ENCODE measurements around the gene IQSEC3.
"Not testable (repeated sequence)": the region's sequence is repeated elsewhere in the genome, so short reads cannot be mapped to it uniquely, and the experiment has no call there.

Gene IQSEC3

DNA sequence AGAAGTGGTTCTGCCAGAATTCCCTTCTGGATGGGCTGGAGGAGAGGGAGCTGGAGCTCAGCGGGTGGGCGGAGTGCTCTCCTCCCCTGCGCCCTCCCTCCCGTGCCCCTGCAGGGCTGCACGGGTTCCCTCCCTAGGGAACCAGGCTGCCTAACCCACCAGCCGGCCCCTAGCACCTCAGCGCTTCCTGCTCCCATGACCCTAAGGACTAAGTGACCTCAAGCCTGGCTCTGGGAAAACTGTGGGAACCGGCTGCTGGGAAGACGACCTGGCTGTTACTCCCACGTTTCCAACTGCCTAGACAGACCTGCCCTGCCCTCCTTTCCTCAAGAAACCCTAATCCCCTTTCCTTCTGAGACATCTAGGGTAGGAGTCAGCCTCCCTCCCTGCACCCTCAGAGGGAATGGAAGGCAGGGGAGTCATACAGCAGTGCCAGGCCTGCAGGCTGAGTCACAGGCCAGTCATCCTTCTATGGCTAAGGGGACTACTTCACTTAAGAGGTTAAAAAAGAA lies 115.9 kb downstream of the IQSEC3 start:
- H3K4me3 ChIP-seq (ENCODE audit: low read depth, low read length): peak overlapping the region; percentile 49; the same call in 1 of the 2 replicates
- H3K4me1 ChIP-seq (ENCODE audit: control insufficient read depth, insufficient read depth, low read length, unreplicated experiment): peaks cover 33% of the 10 kb centered on the region
- H3K27ac ChIP-seq (ENCODE audit: low read depth, low read length): peak overlapping the region; percentile 75
- H3K27me3 ChIP-seq (ENCODE audit: insufficient read depth, low read length): no peaks in the 10 kb centered on the region
- peak overlapping the region; percentile 69 for H2AFZ ChIP-seq (ENCODE audit: low read length, unreplicated experiment)
- H3K36me3 ChIP-seq (ENCODE audit: insufficient read depth, low read length): no peaks in the 10 kb centered on the region
- H3K79me2 ChIP-seq (ENCODE audit: control insufficient read depth, insufficient read depth, low read length, unreplicated experiment): no peaks in the 10 kb centered on the region

DNA sequence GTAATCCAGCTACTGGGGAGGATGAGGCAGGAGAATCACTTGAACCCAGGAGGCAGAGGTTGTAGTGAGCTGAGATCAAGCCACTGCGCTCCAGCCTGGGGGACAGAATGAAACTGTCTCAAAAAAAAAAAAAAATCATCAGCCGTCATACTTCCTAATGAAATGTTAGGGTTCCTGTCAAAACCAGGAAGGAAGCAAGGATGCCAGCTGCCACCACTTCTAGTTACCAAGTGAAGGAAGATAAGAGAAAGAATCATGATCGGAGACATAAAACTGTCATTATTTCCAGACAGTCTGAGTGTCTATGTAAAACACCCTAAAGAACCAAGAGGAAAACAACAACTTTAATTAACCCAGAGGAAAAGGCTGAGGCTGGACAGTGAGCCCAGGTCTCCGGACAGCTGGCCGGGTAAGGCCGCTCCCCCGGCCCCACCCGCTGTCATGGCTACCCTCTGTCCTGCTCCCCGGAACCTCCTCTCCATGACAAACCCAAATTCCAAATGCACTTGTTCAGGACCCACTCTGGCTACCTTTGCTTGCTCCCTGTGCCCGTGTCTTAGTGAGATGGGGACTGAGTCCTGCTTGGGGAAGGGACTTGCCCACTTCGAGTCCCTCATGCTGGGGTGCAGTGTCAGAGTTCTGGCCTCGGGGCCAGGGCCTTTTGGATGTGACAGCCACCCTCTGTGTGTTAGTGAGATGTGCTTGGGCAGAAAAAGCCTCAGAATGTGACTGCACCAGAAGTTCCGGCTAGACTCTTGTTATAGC lies 118.4 kb downstream of the IQSEC3 start:
- Histone ChIP-seq H3K79me2 (ENCODE audit: control insufficient read depth, insufficient read depth, low read length, unreplicated experiment) (no peaks in the 10 kb centered on the region), H3K36me3 (ENCODE audit: insufficient read depth, low read length) (no peaks in the 10 kb centered on the region), H3K4me1 (ENCODE audit: control insufficient read depth, insufficient read depth, low read length, unreplicated experiment) (peaks cover 18% of the 10 kb centered on the region), H3K4me3 (ENCODE audit: low read depth, low read length) (no peak overlapping the region), H3K27me3 (ENCODE audit: insufficient read depth, low read length) (no peaks in the 10 kb centered on the region), H3K27ac (ENCODE audit: low read depth, low read length) (no peak overlapping the region), H2AFZ (ENCODE audit: low read length, unreplicated experiment) (no peak overlapping the region)

DNA sequence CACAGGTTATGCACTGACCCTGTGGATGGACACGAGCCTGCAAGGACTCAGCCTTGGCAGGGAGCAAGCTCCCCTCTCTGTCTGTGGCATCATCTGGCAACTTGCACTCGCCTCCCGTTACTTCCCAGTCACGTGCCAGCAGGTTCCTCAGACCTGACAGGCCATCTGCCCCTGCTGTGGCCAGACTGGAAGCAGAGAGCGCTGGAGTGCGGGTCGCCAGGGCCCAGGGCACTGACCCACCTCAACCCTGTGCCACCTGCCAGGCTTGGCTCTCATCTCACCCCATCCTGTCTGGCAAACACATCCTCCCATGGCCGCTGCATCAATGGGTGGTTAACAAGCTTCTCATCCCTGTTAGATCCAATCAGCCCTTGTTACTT lies 119.0 kb downstream of the IQSEC3 start:
- no peaks in the 10 kb centered on the region for H3K36me3 ChIP-seq (ENCODE audit: insufficient read depth, low read length)
- no peak overlapping the region for H2AFZ ChIP-seq (ENCODE audit: low read length, unreplicated experiment)
- peaks cover 18% of the 10 kb centered on the region for H3K4me1 ChIP-seq (ENCODE audit: control insufficient read depth, insufficient read depth, low read length, unreplicated experiment)
- no peak overlapping the region for H3K4me3 ChIP-seq (ENCODE audit: low read depth, low read length)
- peaks cover 3% of the 10 kb centered on the region; the same call in 1 of the 2 replicates for H3K27me3 ChIP-seq (ENCODE audit: insufficient read depth, low read length)
- no peaks in the 10 kb centered on the region for H3K79me2 ChIP-seq (ENCODE audit: control insufficient read depth, insufficient read depth, low read length, unreplicated experiment)
- H3K27ac ChIP-seq (ENCODE audit: low read depth, low read length): no peak overlapping the region

DNA sequence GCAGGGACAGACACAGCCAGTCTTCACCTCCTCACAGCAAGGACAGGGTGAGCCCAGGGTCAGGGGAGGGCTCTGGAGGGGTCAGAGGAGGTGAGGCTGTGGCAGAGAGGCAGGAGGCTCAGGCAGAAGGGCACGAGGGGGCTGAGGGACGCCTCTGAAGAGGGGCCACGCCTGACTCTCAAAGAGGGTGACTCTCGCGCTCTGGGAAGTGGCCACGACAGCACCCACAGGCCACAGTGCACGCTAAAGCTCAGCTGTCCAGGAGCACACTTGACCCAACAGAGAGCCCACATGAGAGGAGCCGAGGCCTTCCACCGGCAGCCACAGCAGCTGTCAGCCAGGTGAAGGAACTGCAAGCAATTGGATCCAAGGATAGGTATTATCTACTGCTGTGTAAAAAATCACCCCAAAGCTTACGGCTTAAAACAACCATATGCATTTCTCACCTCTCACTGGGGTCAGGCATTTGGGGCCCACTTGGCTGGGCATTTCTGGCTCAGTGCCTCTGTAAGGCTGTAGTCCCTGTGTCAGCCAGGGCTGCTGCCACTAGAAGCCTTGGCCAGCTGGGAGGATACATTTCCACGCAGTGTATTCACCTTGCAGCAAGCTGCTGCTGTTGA lies 119.5 kb downstream of the IQSEC3 start:
- Histone ChIP-seq H3K27me3 (ENCODE audit: insufficient read depth, low read length) (peaks cover 8% of the 10 kb centered on the region), H3K4me1 (ENCODE audit: control insufficient read depth, insufficient read depth, low read length, unreplicated experiment) (peaks cover 18% of the 10 kb centered on the region), H3K36me3 (ENCODE audit: insufficient read depth, low read length) (no peaks in the 10 kb centered on the region), H3K27ac (ENCODE audit: low read depth, low read length) (no peak overlapping the region), H3K4me3 (ENCODE audit: low read depth, low read length) (no peak overlapping the region), H3K79me2 (ENCODE audit: control insufficient read depth, insufficient read depth, low read length, unreplicated experiment) (no peaks in the 10 kb centered on the region), H2AFZ (ENCODE audit: low read length, unreplicated experiment) (no peak overlapping the region)

DNA sequence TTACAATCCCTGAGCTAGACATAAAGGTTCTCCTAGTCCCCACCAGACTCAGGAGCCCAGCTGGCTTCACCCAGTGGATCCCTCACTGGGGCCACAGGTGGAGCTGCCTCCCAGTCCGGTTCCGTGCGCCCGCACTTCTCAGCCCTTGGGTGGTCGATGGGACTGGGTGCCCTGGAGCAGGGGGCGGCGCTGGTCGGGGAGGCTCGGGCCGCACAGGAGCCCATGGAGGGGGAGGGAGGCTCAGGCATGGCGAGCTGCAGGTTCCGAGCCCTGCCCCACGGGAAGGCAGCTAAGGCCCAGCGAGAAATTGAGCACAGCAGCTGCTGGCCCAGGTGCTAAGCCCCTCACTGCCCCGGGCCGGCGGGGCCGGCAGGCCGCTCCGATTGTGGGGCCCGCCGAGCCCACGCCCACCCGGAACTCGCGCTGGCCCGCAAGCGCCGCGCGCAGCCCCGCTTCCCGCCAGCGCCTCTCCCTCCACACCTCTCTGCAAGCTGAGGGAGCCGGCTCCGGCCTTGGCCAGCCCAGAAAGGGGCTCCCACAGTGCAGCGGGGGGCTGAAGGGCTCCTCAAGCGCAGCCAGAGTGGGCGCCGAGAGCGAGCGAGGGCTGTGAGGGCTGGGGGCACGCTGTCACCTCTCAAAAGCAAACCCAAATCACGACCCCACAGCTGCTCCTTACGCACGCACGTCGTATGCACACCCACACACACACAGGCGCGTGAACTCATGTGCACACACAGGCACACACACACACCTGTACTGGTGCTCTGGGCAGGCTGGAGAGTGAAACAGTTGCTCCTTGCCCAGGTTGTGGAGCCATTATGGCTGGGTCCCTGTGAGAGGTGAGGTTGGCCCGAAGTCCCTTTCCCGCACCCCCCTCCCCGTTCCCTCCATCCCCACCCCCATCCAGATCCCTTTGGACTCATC lies 121.7 kb downstream of the IQSEC3 start:
- peak overlapping the region; percentile 96 for H2AFZ ChIP-seq (ENCODE audit: low read length, unreplicated experiment)
- peak overlapping the region; percentile 75 for H3K4me3 ChIP-seq (ENCODE audit: low read depth, low read length)
- peaks cover 28% of the 10 kb centered on the region for H3K27me3 ChIP-seq (ENCODE audit: insufficient read depth, low read length)
- H3K27ac ChIP-seq (ENCODE audit: low read depth, low read length); H3K79me2 ChIP-seq (ENCODE audit: control insufficient read depth, insufficient read depth, low read length, unreplicated experiment); H3K36me3 ChIP-seq (ENCODE audit: insufficient read depth, low read length); H3K4me1 ChIP-seq (ENCODE audit: control insufficient read depth, insufficient read depth, low read length, unreplicated experiment): not testable (repeated sequence)

DNA sequence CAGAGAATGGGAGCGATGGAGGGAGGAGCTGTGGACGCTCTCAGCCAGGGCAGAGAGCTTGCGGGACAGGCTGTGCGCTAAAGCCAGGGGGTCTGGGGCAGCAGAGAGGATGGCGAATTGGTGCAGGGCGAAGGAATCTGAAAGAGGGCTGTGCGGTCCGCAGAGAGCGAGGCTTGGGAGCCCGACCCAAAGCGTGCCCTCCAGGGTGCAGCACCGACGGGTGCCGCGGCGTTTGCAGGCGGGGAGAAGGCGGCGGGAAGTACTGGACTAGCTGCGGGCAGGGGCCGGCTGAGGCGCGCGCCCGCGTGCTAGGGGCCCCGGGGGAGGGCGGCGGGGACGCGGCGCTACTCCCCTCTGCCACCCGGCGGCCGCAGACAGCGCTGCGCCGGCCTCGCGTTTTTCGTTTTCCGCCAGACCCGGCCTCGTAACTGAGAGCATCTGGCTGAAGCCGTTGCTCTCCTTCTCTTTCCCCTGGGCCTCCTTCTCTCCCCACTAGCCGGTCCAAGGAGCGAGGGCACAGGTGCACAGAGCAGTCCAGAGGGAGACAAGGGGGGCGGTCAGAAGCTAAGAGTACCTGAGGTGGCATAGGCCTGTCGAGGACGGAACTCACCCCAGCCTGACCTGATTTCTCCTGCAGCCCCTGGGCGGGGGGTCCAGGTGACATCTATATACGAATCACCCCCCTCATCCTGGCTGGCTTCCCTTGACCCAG lies 122.5 kb downstream of the IQSEC3 start:
- no peaks in the 10 kb centered on the region for H3K79me2 ChIP-seq (ENCODE audit: control insufficient read depth, insufficient read depth, low read length, unreplicated experiment)
- peak overlapping the region; percentile 96 for H2AFZ ChIP-seq (ENCODE audit: low read length, unreplicated experiment)
- peak overlapping the region; percentile 75 for H3K4me3 ChIP-seq (ENCODE audit: low read depth, low read length)

DNA sequence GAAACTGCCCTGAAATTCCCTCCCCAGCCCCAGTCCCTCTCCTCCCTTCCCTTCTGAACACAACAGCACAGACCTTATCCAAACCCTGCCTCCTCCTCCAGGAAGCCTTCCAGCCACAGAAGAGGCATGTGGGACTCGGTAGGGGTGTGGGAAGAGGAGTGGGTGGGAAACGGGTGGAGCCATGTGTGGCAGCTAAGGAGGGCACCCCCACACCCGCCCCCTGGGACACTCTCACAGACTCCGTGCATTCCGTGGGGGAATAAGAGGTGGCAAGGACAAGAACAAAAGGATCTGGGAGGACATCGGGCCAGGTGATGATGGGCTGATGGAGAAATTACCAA lies 123.0 kb downstream of the IQSEC3 start:
- H3K36me3 ChIP-seq (ENCODE audit: insufficient read depth, low read length): no peaks in the 10 kb centered on the region
- H2AFZ ChIP-seq (ENCODE audit: low read length, unreplicated experiment): no peak overlapping the region
- H3K4me3 ChIP-seq (ENCODE audit: low read depth, low read length): no peak overlapping the region
- H3K79me2 ChIP-seq (ENCODE audit: control insufficient read depth, insufficient read depth, low read length, unreplicated experiment): no peaks in the 10 kb centered on the region
- no peak overlapping the region for H3K27ac ChIP-seq (ENCODE audit: low read depth, low read length)
- H3K27me3 ChIP-seq (ENCODE audit: insufficient read depth, low read length): peaks cover 41% of the 10 kb centered on the region
- H3K4me1 ChIP-seq (ENCODE audit: control insufficient read depth, insufficient read depth, low read length, unreplicated experiment): no peaks in the 10 kb centered on the region

More for the DNA sequence above, 122.5 kb downstream of the IQSEC3 start:
- Histone ChIP-seq H3K27me3 (ENCODE audit: insufficient read depth, low read length) (peaks cover 36% of the 10 kb centered on the region), H3K27ac (ENCODE audit: low read depth, low read length) (no peak overlapping the region), H3K4me1 (ENCODE audit: control insufficient read depth, insufficient read depth, low read length, unreplicated experiment) (no peaks in the 10 kb centered on the region), H3K36me3 (ENCODE audit: insufficient read depth, low read length) (no peaks in the 10 kb centered on the region)

DNA sequence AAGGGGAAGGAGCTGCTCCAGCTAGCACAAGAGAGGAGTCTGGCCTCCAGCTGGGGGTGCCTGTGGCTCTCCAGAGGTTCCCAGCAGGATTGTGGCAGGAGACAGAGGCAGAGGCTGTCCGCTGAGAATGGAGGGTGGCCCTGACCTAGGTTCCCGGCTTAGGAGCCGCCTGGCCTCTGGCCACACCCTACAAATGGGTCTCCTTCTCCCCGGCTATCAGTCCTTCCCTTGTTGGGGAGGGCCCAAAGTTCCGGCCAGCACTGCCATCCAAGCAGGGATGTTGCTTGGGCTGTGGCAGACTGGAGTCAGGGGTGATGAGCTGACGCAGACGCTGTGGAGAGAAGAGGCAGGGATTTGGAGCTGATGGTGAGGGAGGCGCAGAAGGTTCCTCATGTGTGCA lies 124.3 kb downstream of the IQSEC3 start:
- Histone ChIP-seq H3K79me2 (ENCODE audit: control insufficient read depth, insufficient read depth, low read length, unreplicated experiment) (no peaks in the 10 kb centered on the region), H2AFZ (ENCODE audit: low read length, unreplicated experiment) (no peak overlapping the region), H3K4me1 (ENCODE audit: control insufficient read depth, insufficient read depth, low read length, unreplicated experiment) (no peaks in the 10 kb centered on the region), H3K27me3 (ENCODE audit: insufficient read depth, low read length) (peaks cover 54% of the 10 kb centered on the region), H3K36me3 (ENCODE audit: insufficient read depth, low read length) (no peaks in the 10 kb centered on the region), H3K4me3 (ENCODE audit: low read depth, low read length) (no peak overlapping the region), H3K27ac (ENCODE audit: low read depth, low read length) (no peak overlapping the region)

DNA sequence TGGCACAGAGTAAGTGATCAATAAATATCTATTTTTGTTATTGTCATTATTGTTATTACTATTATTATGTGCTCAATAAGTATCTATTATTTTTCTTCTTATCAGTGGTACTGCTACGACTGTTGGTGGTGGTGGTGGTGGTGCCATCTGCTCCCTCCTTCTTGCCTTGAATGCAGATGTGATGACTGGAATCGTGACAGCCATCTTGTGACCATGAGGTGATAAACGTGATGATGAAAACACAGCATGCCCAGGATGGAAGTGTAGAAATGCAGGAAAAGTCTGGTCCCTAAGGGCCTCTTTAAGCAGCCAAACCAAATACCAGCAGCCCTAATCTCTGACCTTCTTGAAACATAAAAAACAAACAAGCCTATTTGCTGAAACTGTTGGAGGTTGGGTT lies 125.0 kb downstream of the IQSEC3 start:
- Histone ChIP-seq H2AFZ (ENCODE audit: low read length, unreplicated experiment) (no peak overlapping the region), H3K27ac (ENCODE audit: low read depth, low read length) (no peak overlapping the region), H3K79me2 (ENCODE audit: control insufficient read depth, insufficient read depth, low read length, unreplicated experiment) (no peaks in the 10 kb centered on the region), H3K27me3 (ENCODE audit: insufficient read depth, low read length) (peaks cover 60% of the 10 kb centered on the region), H3K36me3 (ENCODE audit: insufficient read depth, low read length) (no peaks in the 10 kb centered on the region), H3K4me3 (ENCODE audit: low read depth, low read length) (no peak overlapping the region), H3K4me1 (ENCODE audit: control insufficient read depth, insufficient read depth, low read length, unreplicated experiment) (no peaks in the 10 kb centered on the region)

DNA sequence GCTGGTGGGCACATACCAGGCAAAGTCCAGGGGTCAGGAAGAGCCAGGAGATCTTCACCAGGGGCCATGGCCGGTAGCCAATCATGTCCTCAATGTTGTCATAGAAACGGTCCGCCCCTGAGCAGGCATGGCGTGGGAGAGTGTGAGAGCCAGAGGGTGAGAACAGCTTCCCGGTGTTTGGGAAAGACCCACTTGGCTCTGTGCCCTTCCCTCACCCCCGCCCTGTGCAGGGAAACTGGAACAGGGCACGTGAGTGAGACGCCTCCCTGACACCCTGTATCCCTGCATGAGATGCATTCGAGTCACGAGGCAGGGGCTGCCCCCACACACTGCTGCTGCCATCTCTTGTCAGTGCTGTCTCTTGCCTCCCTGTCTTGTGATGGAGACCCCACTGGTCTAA lies 126.7 kb downstream of the IQSEC3 start:
- H2AFZ ChIP-seq (ENCODE audit: low read length, unreplicated experiment): no peak overlapping the region
- no peaks in the 10 kb centered on the region for H3K4me1 ChIP-seq (ENCODE audit: control insufficient read depth, insufficient read depth, low read length, unreplicated experiment)
- no peaks in the 10 kb centered on the region for H3K36me3 ChIP-seq (ENCODE audit: insufficient read depth, low read length)
- H3K27me3 ChIP-seq (ENCODE audit: insufficient read depth, low read length): peaks cover 72% of the 10 kb centered on the region
- no peak overlapping the region for H3K27ac ChIP-seq (ENCODE audit: low read depth, low read length)
- no peak overlapping the region for H3K4me3 ChIP-seq (ENCODE audit: low read depth, low read length)
- H3K79me2 ChIP-seq (ENCODE audit: control insufficient read depth, insufficient read depth, low read length, unreplicated experiment): no peaks in the 10 kb centered on the region

Measured in ACC112 (cell line).